HG03025 (cell line): Measurements from ENCODE around the gene PTPRN2.
"Not testable (repeated sequence)": the region's sequence is repeated elsewhere in the genome, so short reads cannot be mapped to it uniquely, and the experiment has no call there.

Source experiments
- ATAC-seq: cut with Tn5 transposase; IDR thresholded peaks from one replicate; pipeline ENCODE4 v1.9.1; 2021; ENCODE audit warnings: mild to moderate bottlenecking, moderate library complexity; ENCODE audit not compliant: unreplicated experiment, low FRiP score

The PTPRN2 gene

GRCh38 chr7:157701395-157702180, 886.0 kb downstream of the PTPRN2 start:
- not testable (repeated sequence) for ATAC-seq

- no peak for ATAC-seq
These were observed 887.2 kb downstream of the PTPRN2 start for GRCh38 chr7:157700231-157701005.

GRCh38 chr7:157699357-157700013, 888.1 kb downstream of the PTPRN2 start:
- ATAC-seq: no peak

GRCh38 chr7:157697287-157697686, 890.3 kb downstream of the PTPRN2 start:
- not testable (repeated sequence) for ATAC-seq

- not testable (repeated sequence) for ATAC-seq
These were observed 892.0 kb downstream of the PTPRN2 start for GRCh38 chr7:157695609-157696008.

GRCh38 chr7:157694376-157694665, 893.3 kb downstream of the PTPRN2 start:
- ATAC-seq: no peak

GRCh38 chr7:157693521-157694375, 893.9 kb downstream of the PTPRN2 start:
- ATAC-seq: no peak

- no peak for ATAC-seq
These were observed 894.5 kb downstream of the PTPRN2 start for GRCh38 chr7:157693071-157693520.

- ATAC-seq: no peak
These were observed 895.1 kb downstream of the PTPRN2 start for GRCh38 chr7:157692460-157693011.

GRCh38 chr7:157691586-157692459, 895.8 kb downstream of the PTPRN2 start:
- no peak for ATAC-seq

GRCh38 chr7:157690833-157691585, 896.6 kb downstream of the PTPRN2 start:
- ATAC-seq: no peak

- ATAC-seq: no peak
These were observed 897.4 kb downstream of the PTPRN2 start for GRCh38 chr7:157690058-157690832.

- ATAC-seq: no peak
These were observed 898.2 kb downstream of the PTPRN2 start for GRCh38 chr7:157689269-157690057.

GRCh38 chr7:157688533-157689268, 898.9 kb downstream of the PTPRN2 start:
- no peak for ATAC-seq

- no peak for ATAC-seq
These were observed 899.6 kb downstream of the PTPRN2 start for GRCh38 chr7:157687845-157688532.

- ATAC-seq: no peak
These were observed 900.5 kb downstream of the PTPRN2 start for GRCh38 chr7:157687158-157687557.
